Measurements from ENCODE around the gene POLG2. TPM values are rescaled to one million over a fixed set of nuclear protein-coding genes. Genes with fewer than 3 reads are reported as not detected.

Gene POLG2
- total and polyA plus RNA-seq, 4 donors: 3.0 to 8.0 (median 6.6) TPM

DNA sequence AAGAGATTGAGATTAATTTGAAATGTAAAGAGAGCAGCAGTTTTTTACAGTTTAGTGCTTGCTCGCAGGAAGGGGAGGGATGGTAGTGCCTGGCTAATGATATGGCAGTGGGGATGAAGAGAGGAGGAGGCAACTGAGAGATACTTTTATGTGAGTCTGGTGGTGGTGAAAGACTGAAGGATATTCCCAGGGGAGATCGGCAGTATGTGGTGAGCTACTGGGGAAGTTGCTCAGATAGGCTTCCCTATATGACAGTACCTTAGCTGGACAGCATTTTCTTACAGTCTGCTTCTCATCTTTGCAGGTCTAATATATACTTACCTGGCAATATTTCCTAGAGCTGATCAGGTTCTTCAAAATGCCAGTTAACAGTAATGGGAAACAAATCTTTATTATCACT lies 18.6 kb upstream of the POLG2 start:
- TF ChIP-seq SP1 (IDR thresholded peaks at IDR 0.05) (no peak), RXRA (IDR thresholded peaks at IDR 0.05) (no peak), GABPA (IDR thresholded peaks at IDR 0.05 in 1 of 2, conservative IDR thresholded peaks at IDR 0.05 in 1 of 2) (no peak)
- 93% methylated on average over 2 of the region's 2 CpGs for WGBS
- no peak for DNase-seq (ENCODE audit: low spot score)
- Histone ChIP-seq H3K9me3 (ENCODE audit: control insufficient read depth in 4 of 4, low read length in 3 of 4) (no peaks in the 10 kb centered on the region), H3K36me3 (ENCODE audit: control insufficient read depth in 4 of 4, insufficient read depth in 3 of 4, low read depth in 1 of 4, low read length in 3 of 4) (peaks cover 2 to 62% (median 53%) of the 10 kb centered on the region in 4 donors), H3K27me3 (ENCODE audit: control insufficient read depth in 4 of 4, insufficient read depth in 4 of 4, low read length in 3 of 4) (no peaks in the 10 kb centered on the region), H3K27ac (ENCODE audit: low read depth in 1 of 2, low read length in 2 of 2) (no peak overlapping the region), H3K9ac (ENCODE audit: low read depth in 1 of 2, low read length in 2 of 2) (no peak overlapping the region), H3K4me1 (ENCODE audit: control insufficient read depth in 4 of 4, insufficient read depth in 4 of 4, low read length in 3 of 4) (no peaks in the 10 kb centered on the region), H3K4me3 (ENCODE audit: low read depth in 1 of 3, low read length in 3 of 3) (no peak overlapping the region)

DNA sequence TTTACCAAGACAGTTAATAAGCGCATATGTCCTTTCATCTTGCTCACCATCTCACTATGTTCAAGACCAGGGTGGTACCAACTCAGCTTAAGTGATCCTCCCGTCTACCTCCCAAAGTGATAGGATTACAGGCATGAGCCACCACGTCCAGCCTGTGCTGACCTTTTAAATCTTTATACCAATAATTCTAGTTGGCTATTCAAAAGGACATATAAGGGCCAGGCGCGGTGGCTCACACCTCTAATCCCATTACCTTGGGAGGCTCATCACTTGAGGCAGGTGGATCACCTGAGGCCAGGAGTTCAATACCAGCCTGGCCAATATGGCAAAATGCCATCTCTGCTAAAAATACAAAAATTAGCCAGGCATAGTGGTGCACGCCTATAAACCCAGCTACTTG lies 12.3 kb upstream of the POLG2 start:
- TF ChIP-seq, protein P1, sequence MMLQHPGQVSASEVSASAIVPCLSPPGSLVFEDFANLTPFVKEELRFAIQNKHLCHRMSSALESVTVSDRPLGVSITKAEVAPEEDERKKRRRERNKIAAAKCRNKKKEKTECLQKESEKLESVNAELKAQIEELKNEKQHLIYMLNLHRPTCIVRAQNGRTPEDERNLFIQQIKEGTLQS (IDR thresholded peaks at IDR 0.05): no peak
- no peak for TF ChIP-seq EGR1 (IDR thresholded peaks at IDR 0.05; ENCODE audit: low read depth in 2 of 2)
- TF ChIP-seq YY1 (IDR thresholded peaks at IDR 0.05): no peak
- TF ChIP-seq JUND (IDR thresholded peaks at IDR 0.05): no peak
- TF ChIP-seq HNF4A (conservative IDR thresholded peaks at IDR 0.05): no peak
- no peak for TF ChIP-seq RAD21 (IDR thresholded peaks at IDR 0.05)
- TF ChIP-seq TAF1 (conservative IDR thresholded peaks at IDR 0.05): no peak
- TF ChIP-seq SP1 (IDR thresholded peaks at IDR 0.05): no peak
- TF ChIP-seq HNF4G (IDR thresholded peaks at IDR 0.05): no peak
- no peak for TF ChIP-seq FOXA2 (IDR thresholded peaks at IDR 0.05)
- TF ChIP-seq NR2F2 (IDR thresholded peaks at IDR 0.05): no peak
- no peak for TF ChIP-seq GABPA (IDR thresholded peaks at IDR 0.05 in 1 of 2, conservative IDR thresholded peaks at IDR 0.05 in 1 of 2)
- no peak for TF ChIP-seq FOXA1 (IDR thresholded peaks at IDR 0.05)
- Histone ChIP-seq H3K4me3 (ENCODE audit: low read depth in 1 of 3, low read length in 3 of 3) (no peak overlapping the region), H3K4me1 (ENCODE audit: control insufficient read depth in 4 of 4, insufficient read depth in 4 of 4, low read length in 3 of 4) (peaks cover 0 to 23% (median 9%) of the 10 kb centered on the region in 4 donors), H3K27me3 (ENCODE audit: control insufficient read depth in 4 of 4, insufficient read depth in 4 of 4, low read length in 3 of 4) (no peaks in the 10 kb centered on the region), H3K9ac (ENCODE audit: low read depth in 1 of 2, low read length in 2 of 2) (no peak overlapping the region), H3K27ac (ENCODE audit: low read depth in 1 of 2, low read length in 2 of 2) (no peak overlapping the region), H3K9me3 (ENCODE audit: control insufficient read depth in 4 of 4, low read length in 3 of 4) (no peaks in the 10 kb centered on the region), H3K36me3 (ENCODE audit: control insufficient read depth in 4 of 4, insufficient read depth in 3 of 4, low read depth in 1 of 4, low read length in 3 of 4) (peaks cover 2 to 38% (median 21%) of the 10 kb centered on the region in 4 donors)
- no peak for DNase-seq (ENCODE audit: low spot score)
- WGBS: 95% methylated on average over 6 of the region's 6 CpGs

DNA sequence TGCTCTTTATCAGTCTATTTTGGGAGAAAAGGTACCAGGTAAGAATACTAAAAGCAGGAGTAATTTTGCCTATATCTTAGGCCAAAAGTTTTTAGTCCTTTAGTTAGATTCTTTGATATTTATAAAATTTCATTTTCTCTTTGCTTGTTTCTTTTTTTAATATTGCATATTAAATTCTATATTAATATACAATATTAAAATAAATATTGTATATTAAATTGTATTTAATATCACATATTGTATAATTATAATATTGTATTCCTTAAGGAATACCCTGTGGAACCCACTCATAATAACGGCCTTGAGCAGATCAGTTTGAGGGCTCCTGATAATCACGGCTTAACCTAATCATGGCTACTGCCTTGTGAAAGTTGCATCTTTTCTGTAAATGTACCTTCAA lies 11.8 kb upstream of the POLG2 start:
- H3K9me3 ChIP-seq (ENCODE audit: control insufficient read depth in 4 of 4, low read length in 3 of 4): no peaks in the 10 kb centered on the region
- H3K9ac ChIP-seq (ENCODE audit: low read depth in 1 of 2, low read length in 2 of 2): no peak overlapping the region
- peaks cover 3 to 28% (median 14%) of the 10 kb centered on the region in 4 donors for H3K4me1 ChIP-seq (ENCODE audit: control insufficient read depth in 4 of 4, insufficient read depth in 4 of 4, low read length in 3 of 4)
- DNase-seq (ENCODE audit: low spot score): no peak
- H3K4me3 ChIP-seq (ENCODE audit: low read depth in 1 of 3, low read length in 3 of 3): no peak overlapping the region
- TF ChIP-seq TAF1 (conservative IDR thresholded peaks at IDR 0.05) (no peak), EGR1 (IDR thresholded peaks at IDR 0.05; ENCODE audit: low read depth in 2 of 2) (no peak), JUND (IDR thresholded peaks at IDR 0.05) (no peak), YY1 (IDR thresholded peaks at IDR 0.05) (no peak), RAD21 (IDR thresholded peaks at IDR 0.05) (no peak), GABPA (IDR thresholded peaks at IDR 0.05 in 1 of 2, conservative IDR thresholded peaks at IDR 0.05 in 1 of 2) (no peak), RXRA (IDR thresholded peaks at IDR 0.05) (no peak), FOXA2 (IDR thresholded peaks at IDR 0.05) (no peak), HNF4G (IDR thresholded peaks at IDR 0.05) (no peak), NR2F2 (IDR thresholded peaks at IDR 0.05) (no peak)
- TF ChIP-seq, protein P2, sequence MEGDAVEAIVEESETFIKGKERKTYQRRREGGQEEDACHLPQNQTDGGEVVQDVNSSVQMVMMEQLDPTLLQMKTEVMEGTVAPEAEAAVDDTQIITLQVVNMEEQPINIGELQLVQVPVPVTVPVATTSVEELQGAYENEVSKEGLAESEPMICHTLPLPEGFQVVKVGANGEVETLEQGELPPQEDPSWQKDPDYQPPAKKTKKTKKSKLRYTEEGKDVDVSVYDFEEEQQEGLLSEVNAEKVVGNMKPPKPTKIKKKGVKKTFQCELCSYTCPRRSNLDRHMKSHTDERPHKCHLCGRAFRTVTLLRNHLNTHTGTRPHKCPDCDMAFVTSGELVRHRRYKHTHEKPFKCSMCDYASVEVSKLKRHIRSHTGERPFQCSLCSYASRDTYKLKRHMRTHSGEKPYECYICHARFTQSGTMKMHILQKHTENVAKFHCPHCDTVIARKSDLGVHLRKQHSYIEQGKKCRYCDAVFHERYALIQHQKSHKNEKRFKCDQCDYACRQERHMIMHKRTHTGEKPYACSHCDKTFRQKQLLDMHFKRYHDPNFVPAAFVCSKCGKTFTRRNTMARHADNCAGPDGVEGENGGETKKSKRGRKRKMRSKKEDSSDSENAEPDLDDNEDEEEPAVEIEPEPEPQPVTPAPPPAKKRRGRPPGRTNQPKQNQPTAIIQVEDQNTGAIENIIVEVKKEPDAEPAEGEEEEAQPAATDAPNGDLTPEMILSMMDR (IDR thresholded peaks at IDR 0.05; ENCODE audit: low read depth, low read length, missing input control): no peak
- TF ChIP-seq, protein P3, sequence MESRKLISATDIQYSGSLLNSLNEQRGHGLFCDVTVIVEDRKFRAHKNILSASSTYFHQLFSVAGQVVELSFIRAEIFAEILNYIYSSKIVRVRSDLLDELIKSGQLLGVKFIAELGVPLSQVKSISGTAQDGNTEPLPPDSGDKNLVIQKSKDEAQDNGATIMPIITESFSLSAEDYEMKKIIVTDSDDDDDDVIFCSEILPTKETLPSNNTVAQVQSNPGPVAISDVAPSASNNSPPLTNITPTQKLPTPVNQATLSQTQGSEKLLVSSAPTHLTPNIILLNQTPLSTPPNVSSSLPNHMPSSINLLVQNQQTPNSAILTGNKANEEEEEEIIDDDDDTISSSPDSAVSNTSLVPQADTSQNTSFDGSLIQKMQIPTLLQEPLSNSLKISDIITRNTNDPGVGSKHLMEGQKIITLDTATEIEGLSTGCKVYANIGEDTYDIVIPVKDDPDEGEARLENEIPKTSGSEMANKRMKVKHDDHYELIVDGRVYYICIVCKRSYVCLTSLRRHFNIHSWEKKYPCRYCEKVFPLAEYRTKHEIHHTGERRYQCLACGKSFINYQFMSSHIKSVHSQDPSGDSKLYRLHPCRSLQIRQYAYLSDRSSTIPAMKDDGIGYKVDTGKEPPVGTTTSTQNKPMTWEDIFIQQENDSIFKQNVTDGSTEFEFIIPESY (IDR thresholded peaks at IDR 0.05): no peak
- TF ChIP-seq, protein P1 (IDR thresholded peaks at IDR 0.05): no peak
- TF ChIP-seq, protein P4, sequence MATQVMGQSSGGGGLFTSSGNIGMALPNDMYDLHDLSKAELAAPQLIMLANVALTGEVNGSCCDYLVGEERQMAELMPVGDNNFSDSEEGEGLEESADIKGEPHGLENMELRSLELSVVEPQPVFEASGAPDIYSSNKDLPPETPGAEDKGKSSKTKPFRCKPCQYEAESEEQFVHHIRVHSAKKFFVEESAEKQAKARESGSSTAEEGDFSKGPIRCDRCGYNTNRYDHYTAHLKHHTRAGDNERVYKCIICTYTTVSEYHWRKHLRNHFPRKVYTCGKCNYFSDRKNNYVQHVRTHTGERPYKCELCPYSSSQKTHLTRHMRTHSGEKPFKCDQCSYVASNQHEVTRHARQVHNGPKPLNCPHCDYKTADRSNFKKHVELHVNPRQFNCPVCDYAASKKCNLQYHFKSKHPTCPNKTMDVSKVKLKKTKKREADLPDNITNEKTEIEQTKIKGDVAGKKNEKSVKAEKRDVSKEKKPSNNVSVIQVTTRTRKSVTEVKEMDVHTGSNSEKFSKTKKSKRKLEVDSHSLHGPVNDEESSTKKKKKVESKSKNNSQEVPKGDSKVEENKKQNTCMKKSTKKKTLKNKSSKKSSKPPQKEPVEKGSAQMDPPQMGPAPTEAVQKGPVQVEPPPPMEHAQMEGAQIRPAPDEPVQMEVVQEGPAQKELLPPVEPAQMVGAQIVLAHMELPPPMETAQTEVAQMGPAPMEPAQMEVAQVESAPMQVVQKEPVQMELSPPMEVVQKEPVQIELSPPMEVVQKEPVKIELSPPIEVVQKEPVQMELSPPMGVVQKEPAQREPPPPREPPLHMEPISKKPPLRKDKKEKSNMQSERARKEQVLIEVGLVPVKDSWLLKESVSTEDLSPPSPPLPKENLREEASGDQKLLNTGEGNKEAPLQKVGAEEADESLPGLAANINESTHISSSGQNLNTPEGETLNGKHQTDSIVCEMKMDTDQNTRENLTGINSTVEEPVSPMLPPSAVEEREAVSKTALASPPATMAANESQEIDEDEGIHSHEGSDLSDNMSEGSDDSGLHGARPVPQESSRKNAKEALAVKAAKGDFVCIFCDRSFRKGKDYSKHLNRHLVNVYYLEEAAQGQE (IDR thresholded peaks at IDR 0.05): no peak
- H3K27me3 ChIP-seq (ENCODE audit: control insufficient read depth in 4 of 4, insufficient read depth in 4 of 4, low read length in 3 of 4): no peaks in the 10 kb centered on the region
- no peak overlapping the region for H3K27ac ChIP-seq (ENCODE audit: low read depth in 1 of 2, low read length in 2 of 2)
- H3K36me3 ChIP-seq (ENCODE audit: control insufficient read depth in 4 of 4, insufficient read depth in 3 of 4, low read depth in 1 of 4, low read length in 3 of 4): peaks cover 2 to 40% (median 23%) of the 10 kb centered on the region in 4 donors
- 98% methylated on average over 2 of the region's 2 CpGs for WGBS

All from liver (tissue), 9 donors.